Activated CD8-positive, alpha-beta T cell treated with anti-CD3 and anti-CD28 coated beads for 36 hours (primary cell): ENCODE data around the gene KIF6. TPM values are rescaled to one million over a fixed set of nuclear protein-coding genes. Genes with fewer than 3 reads are reported as not detected.

Source experiments
- ATAC-seq: fragments of 200-7000 bp; cut with Tn5 transposase; one replicate; pipeline ENCODE4 v1.10.0; 2021; ENCODE audit warnings: mild to moderate bottlenecking, moderate library complexity
- CTCF ChIA-PET: fragments of 350-600 bp; sonication (Branson Sonifier 250); formaldehyde crosslinking; loops from one replicate; lab custom pipeline; 2021; ENCODE audit warnings: antibody characterized with exemption; lab: Charles Lee
- POLR2A ChIA-PET: fragments of 350-600 bp; sonication (Branson Sonifier 250); formaldehyde crosslinking; loops from one replicate; lab custom pipeline; 2021; ENCODE audit warnings: antibody characterized with exemption; lab: Charles Lee
- DNase-seq: peaks from one replicate; pipeline ENCODE4 v3.0.0-alpha.2; 2020
- H3K27ac Mint-ChIP-seq: one replicate; pipeline ENCODE4 v1.8.0; 2021; ENCODE audit warnings: mild to moderate bottlenecking, mixed read lengths
- H3K27me3 Mint-ChIP-seq: one replicate; pipeline ENCODE4 v1.8.0; 2021; ENCODE audit warnings: mixed read lengths
- H3K36me3 Mint-ChIP-seq: one replicate; pipeline ENCODE4 v1.8.0; 2021; ENCODE audit warnings: low read depth, mixed read lengths
- H3K4me1 Mint-ChIP-seq: one replicate; pipeline ENCODE4 v1.8.0; 2021; ENCODE audit warnings: low read depth, mixed read lengths
- H3K4me3 Mint-ChIP-seq: one replicate; pipeline ENCODE4 v1.8.0; 2021; ENCODE audit warnings: mild to moderate bottlenecking, moderate library complexity, mixed read lengths
- H3K9me3 Mint-ChIP-seq: one replicate; pipeline ENCODE4 v1.8.0; 2021; ENCODE audit warnings: mixed read lengths
- CTCF ChIP-seq: fragments of 200-600 bp; IDR thresholded peaks from one replicate; pipeline ENCODE4 v1.8.0; 2022; ENCODE audit warnings: antibody characterized with exemption, mild to moderate bottlenecking
- intact Hi-C: fragments of 100-400 bp; cut with micrococcal nuclease; formaldehyde crosslinking; loops from one replicate; pipeline ENCODE4 v1.10.0; 2022
- total RNA-seq, 2 experiments: library from RNA; stranded (reverse); gene quantifications; one replicate each; pipeline ENCODE4 v1.2.3, GENCODE V29; 2021

Gene KIF6
- total RNA-seq, 2 experiments from 2014 or later, result 0.13 to 0.14 TPM

DNA sequence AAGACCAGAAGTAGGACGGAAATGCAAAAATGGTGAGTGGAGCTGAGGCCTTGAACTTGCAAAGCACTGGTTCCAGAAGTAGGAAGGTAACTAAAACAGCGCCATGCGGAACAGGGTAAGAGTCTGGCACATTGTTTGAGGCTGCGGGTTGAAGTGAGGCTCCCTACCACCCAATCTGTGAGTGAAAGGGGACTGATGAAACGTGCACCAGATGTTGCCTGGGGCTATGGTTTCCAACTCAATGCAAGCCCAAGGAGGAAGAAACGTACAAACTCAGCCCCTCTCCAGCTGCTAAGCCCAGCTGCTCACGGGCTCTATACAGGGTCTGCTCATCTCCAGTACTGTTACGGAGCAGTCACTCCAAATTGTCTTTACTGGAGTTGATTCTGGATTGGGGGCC is 334.0 kb downstream of the KIF6 start:
- Mint-ChIP-seq H3K27ac (no peak overlapping the region), H3K4me1 (no peaks in the 10 kb centered on the region), H3K4me3 (no peak overlapping the region), H3K9me3 (no peaks in the 10 kb centered on the region), H3K27me3 (peaks cover 2% of the 10 kb centered on the region), H3K36me3 (no peaks in the 10 kb centered on the region)
- ChIA-PET CTCF (no interaction called here), POLR2A (no interaction called here)
- DNase-seq, result no peak
- intact Hi-C loops, result no loop called here
- no peak for TF ChIP-seq CTCF
- ATAC-seq, result no peak

GRCh38 chr6:39389484-39389767 is 335.8 kb downstream of the KIF6 start:
- CTCF ChIA-PET, result no interaction called here
- POLR2A ChIA-PET, result no interaction called here
- ATAC-seq (no peak), DNase-seq (no peak)
- no peak for TF ChIP-seq CTCF
- H3K36me3 Mint-ChIP-seq, result no peaks in the 10 kb centered on the region
- H3K27ac Mint-ChIP-seq, result no peak overlapping the region
- no peaks in the 10 kb centered on the region for H3K4me1 Mint-ChIP-seq
- no peak overlapping the region for H3K4me3 Mint-ChIP-seq
- peaks cover 3% of the 10 kb centered on the region for H3K27me3 Mint-ChIP-seq
- intact Hi-C loops, result no loop called here
- H3K9me3 Mint-ChIP-seq, result no peaks in the 10 kb centered on the region

DNA sequence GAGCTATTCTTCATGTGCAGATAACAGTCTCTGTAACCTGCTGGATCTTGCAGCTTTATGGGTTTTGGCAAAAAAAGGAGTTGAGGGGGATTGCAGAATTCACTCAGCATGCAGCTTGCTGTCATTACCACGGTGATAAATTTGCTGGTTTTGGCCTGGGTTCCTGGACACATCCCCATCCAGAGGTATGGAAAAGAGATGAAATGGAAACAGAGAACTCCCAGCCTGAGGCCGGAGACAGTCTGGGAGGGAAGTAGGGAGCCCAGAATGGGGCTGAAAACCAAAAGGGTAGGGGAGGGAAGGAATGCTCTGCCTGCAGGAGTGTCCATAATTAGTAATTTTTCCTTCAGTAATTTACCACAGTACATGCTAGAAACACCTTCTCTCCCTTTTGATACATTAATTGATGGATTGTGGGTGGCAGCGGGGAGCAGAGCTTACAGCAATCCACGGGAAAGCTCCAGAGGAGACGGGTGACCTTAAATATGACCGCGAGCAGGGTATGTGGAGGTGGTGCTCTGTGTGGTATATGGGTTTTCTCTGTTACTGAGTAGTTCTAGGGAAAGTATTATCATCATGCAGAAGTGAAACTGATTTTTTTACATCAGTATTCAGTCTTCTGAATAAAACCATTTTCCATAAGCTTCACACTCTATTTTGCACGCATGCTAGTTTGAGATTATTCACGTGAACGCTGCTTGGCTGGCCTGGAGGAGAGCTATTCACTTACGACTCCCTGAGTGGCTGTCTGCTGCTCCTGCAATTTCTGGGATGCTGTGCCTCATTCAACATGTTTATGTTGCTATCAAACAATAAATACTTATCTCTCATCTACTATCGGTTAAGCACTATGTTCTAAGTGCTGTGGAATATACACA is 336.4 kb downstream of the KIF6 start:
- H3K4me1 Mint-ChIP-seq, result no peaks in the 10 kb centered on the region
- intact Hi-C loops, result no loop called here
- no peak overlapping the region for H3K4me3 Mint-ChIP-seq
- H3K27ac Mint-ChIP-seq, result no peak overlapping the region
- no peaks in the 10 kb centered on the region for H3K36me3 Mint-ChIP-seq
- no peaks in the 10 kb centered on the region for H3K9me3 Mint-ChIP-seq
- no peak for ATAC-seq
- no peak for TF ChIP-seq CTCF
- CTCF ChIA-PET, result no interaction called here
- POLR2A ChIA-PET, result interaction anchor here (1.5 kb wide), 1 partner anchor 13 kb away, joined by 4 read pairs; no protein-coding TSS in a partner anchor
- no peak for DNase-seq
- peaks cover 2% of the 10 kb centered on the region for H3K27me3 Mint-ChIP-seq

DNA sequence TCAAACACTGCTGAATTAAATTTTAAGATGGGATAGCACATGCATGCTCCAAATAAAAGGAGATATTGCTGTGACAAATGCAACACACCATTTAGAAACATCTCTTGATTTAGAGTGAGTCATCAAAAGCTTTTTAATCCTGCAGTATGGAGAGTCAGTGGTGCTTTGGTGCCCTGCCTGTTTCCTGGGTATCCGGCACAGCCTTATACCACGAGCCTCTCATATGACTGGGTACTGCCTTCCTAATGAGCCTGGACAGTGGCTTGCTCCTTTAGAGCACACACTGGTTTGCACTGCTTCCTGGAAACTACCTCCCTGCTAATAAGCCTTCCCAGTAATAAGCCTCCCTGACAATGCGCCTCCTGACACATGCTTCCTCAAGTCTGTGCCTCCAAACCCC is 337.4 kb downstream of the KIF6 start:
- intact Hi-C loops, result no loop called here
- no peak overlapping the region for H3K27ac Mint-ChIP-seq
- no peak overlapping the region for H3K4me3 Mint-ChIP-seq
- TF ChIP-seq CTCF, result no peak
- CTCF ChIA-PET, result no interaction called here
- H3K27me3 Mint-ChIP-seq, result peaks cover 2% of the 10 kb centered on the region
- ATAC-seq (no peak), DNase-seq (no peak)
- H3K4me1 Mint-ChIP-seq, result no peaks in the 10 kb centered on the region
- no peaks in the 10 kb centered on the region for H3K36me3 Mint-ChIP-seq
- POLR2A ChIA-PET, result interaction anchor here (1.5 kb wide), 1 partner anchor 14 kb away, joined by 4 read pairs; no protein-coding TSS in a partner anchor
- no peaks in the 10 kb centered on the region for H3K9me3 Mint-ChIP-seq

- no peaks in the 10 kb centered on the region for H3K9me3 Mint-ChIP-seq
- H3K36me3 Mint-ChIP-seq, result no peaks in the 10 kb centered on the region
- no peaks in the 10 kb centered on the region for H3K4me1 Mint-ChIP-seq
- H3K27ac Mint-ChIP-seq, result no peak overlapping the region
- no peak for TF ChIP-seq CTCF
- ChIA-PET POLR2A (no interaction called here), CTCF (no interaction called here)
- intact Hi-C loops, result no loop called here
- DNase-seq, result no peak
- no peak for ATAC-seq
- peaks cover 2% of the 10 kb centered on the region for H3K27me3 Mint-ChIP-seq
- no peak overlapping the region for H3K4me3 Mint-ChIP-seq
These were observed 338.7 kb downstream of the KIF6 start for GRCh38 chr6:39386487-39386886.
